Stimulated activated CD4-positive, alpha-beta T cell treated with anti-CD3 and anti-CD28 coated beads, Interleukin-4, amount 100 ng/mL, for 48 hours (primary cell): ENCODE results near the gene RNF13.
"Not testable (repeated sequence)": the region's sequence is repeated elsewhere in the genome, so short reads cannot be mapped to it uniquely, and the experiment has no call there.

Source experiments
- DNase-seq, 2 donors: peaks; one replicate each; pipeline ENCODE4 v3.0.0-alpha.2; 2020; ENCODE audit warnings: low read depth in 2 of 2

The RNF13 gene

GRCh38 chr3:149957361-149958125, 144.5 kb downstream of the RNF13 start:
- DNase-seq, result no peak

GRCh38 chr3:149958171-149958796, 145.3 kb downstream of the RNF13 start:
- DNase-seq, result no peak

- no peak for DNase-seq
Observed at GRCh38 chr3:149959443-149959842, 146.4 kb downstream of the RNF13 start.

- no peak for DNase-seq
Observed at GRCh38 chr3:149963485-149963884, 150.5 kb downstream of the RNF13 start.

GRCh38 chr3:149964291-149964690, 151.3 kb downstream of the RNF13 start:
- DNase-seq, result no peak

GRCh38 chr3:149965278-149965677, 152.3 kb downstream of the RNF13 start:
- no peak for DNase-seq

GRCh38 chr3:149967086-149967685, 154.2 kb downstream of the RNF13 start:
- DNase-seq, result no peak

- no peak for DNase-seq
Observed at GRCh38 chr3:149968216-149968615, 155.2 kb downstream of the RNF13 start.

GRCh38 chr3:149969110-149969939, 156.3 kb downstream of the RNF13 start:
- DNase-seq, result no peak

- peak; percentile 54 to 60 for DNase-seq
Observed at GRCh38 chr3:149969940-149970715, 157.1 kb downstream of the RNF13 start.

- peak; percentile 22 to 37 for DNase-seq
Observed at GRCh38 chr3:149970716-149971402, 157.8 kb downstream of the RNF13 start, which contains the start of gene PFN2. PFN2 (minus strand) TSS chr3:149970895; CDS start chr3:149970856, 39 bp downstream.

GRCh38 chr3:149971403-149972075, 158.5 kb downstream of the RNF13 start:
- peak; percentile 21 to 27 for DNase-seq

GRCh38 chr3:149975919-149976318, 162.9 kb downstream of the RNF13 start:
- DNase-seq, result no peak

GRCh38 chr3:149977386-149977785, 164.4 kb downstream of the RNF13 start:
- no peak for DNase-seq

GRCh38 chr3:149981979-149982378, 169.0 kb downstream of the RNF13 start:
- not testable (repeated sequence) for DNase-seq

GRCh38 chr3:149983053-149983452, 170.0 kb downstream of the RNF13 start:
- not testable (repeated sequence) for DNase-seq

GRCh38 chr3:149983628-149984027, 170.6 kb downstream of the RNF13 start:
- DNase-seq, result no peak

GRCh38 chr3:149989307-149989706, 176.3 kb downstream of the RNF13 start:
- no peak for DNase-seq

GRCh38 chr3:149990423-149990948, 177.5 kb downstream of the RNF13 start:
- DNase-seq, result no peak
